Measurements from ENCODE around the gene FOXRED1. TPM values are rescaled to one million over a fixed set of nuclear protein-coding genes. Genes with fewer than 3 reads are reported as not detected.

The FOXRED1 gene
- total and polyA plus RNA-seq, 2 of the 13 experiments (the other 11 are each of a cell fraction or from before 2014, with no cell fraction given) = 29.6 to 42.9 TPM

DNA sequence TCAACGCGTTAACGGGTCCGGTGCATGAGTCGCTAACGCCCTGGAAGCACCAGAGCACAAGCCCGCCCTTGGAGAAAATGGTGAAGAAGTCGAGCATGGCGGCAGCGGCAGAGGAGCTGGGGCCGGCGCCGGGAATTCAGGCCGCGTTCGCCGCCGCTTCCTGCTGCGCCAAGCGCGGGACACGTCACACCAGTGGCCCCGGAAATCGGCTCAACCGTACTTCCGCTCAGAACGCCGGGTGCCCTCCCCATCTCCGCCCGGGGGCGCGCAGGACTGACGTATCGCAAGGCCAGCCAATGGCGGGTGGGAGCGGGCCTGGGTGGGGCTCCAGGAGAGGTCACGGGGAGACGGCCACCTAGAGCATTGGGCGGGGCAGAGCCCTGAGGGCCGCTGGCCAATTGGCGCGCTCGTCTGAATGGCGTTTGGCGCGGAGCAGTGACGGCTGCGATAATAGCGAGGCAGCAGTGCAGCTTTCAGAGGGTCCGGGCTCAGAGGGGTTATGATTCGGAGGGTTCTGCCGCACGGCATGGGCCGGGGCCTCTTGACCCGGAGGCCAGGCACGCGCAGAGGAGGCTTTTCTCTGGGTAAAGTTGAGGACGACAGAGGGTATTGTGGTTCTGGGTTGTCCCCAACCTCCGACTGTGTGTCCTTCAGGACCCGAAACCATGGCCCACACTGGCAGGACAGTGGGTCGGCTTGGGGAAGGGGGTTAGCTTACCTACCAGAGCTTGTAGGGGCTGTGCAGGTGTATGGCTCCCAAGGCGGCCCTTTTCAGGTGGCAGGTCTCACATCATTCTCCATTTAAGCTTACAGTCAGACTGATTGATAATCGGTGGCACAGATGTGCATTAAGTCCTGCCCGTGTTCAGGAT, at the start of gene FOXRED1, which contains the start of gene SRPRA (continued):
- TF ChIP-seq GRHL1 (CRISPR knock-in tag; conservative IDR thresholded peaks at IDR 0.05) (no peak), NONO (IDR thresholded peaks at IDR 0.05) (no peak), NONO (CRISPR knock-in tag; conservative IDR thresholded peaks at IDR 0.05) (peak; percentile 84), ZNF615 (CRISPR knock-in tag; IDR thresholded peaks at IDR 0.05; ENCODE audit: borderline replicate concordance) (no peak), HMG20B (CRISPR knock-in tag; conservative IDR thresholded peaks at IDR 0.05) (no peak; the same call in 1 of the 2 replicates), ZKSCAN5 (CRISPR knock-in tag; IDR thresholded peaks at IDR 0.05) (no peak), ZNF556 (CRISPR knock-in tag; IDR thresholded peaks at IDR 0.05; ENCODE audit: borderline replicate concordance) (peak; percentile 95), ZNF616 (CRISPR knock-in tag; IDR thresholded peaks at IDR 0.05; ENCODE audit: low read depth) (0 out of 2 replicates have a peak, but pooled peaks have one; percentile 32), ZNF724P (CRISPR knock-in tag; IDR thresholded peaks at IDR 0.05; ENCODE audit: borderline replicate concordance) (no peak), NFE2 (CRISPR knock-in tag; IDR thresholded peaks at IDR 0.05) (no peak), PAWR (CRISPR knock-in tag; IDR thresholded peaks at IDR 0.05; ENCODE audit: borderline replicate concordance) (peak; percentile 89; the same call in 1 of the 2 replicates), NFYB (CRISPR knock-in tag; IDR thresholded peaks at IDR 0.05) (peak; percentile 98), POLR2G (IDR thresholded peaks at IDR 0.05; ENCODE audit: low read depth, low read length) (peak; percentile 89), ZNF678 (CRISPR knock-in tag; IDR thresholded peaks at IDR 0.05) (0 out of 2 replicates have a peak, but pooled peaks have one; percentile 73), FOXO4 (CRISPR knock-in tag; conservative IDR thresholded peaks at IDR 0.05) (no peak), STAT5B (CRISPR knock-in tag; IDR thresholded peaks at IDR 0.05) (no peak), SRF (IDR thresholded peaks at IDR 0.05; ENCODE audit: low read depth, low read length) (peak; percentile 35; the same call in 1 of the 2 replicates), RBFOX2 (IDR thresholded peaks at IDR 0.05; ENCODE audit: low read depth, low read length) (peak; percentile 93), ZNF253 (CRISPR knock-in tag; IDR thresholded peaks at IDR 0.05; ENCODE audit: borderline replicate concordance) (no peak; the same call in 1 of the 2 replicates), CHD4 (IDR thresholded peaks at IDR 0.05; ENCODE audit: borderline replicate concordance, low read length) (no peak), FOXM1 (CRISPR knock-in tag; IDR thresholded peaks at IDR 0.05) (no peak), ZNF530 (CRISPR knock-in tag; IDR thresholded peaks at IDR 0.05; ENCODE audit: low read depth) (no peak), ZNF230 (CRISPR knock-in tag; IDR thresholded peaks at IDR 0.05) (peak; percentile 96), ZZZ3 (CRISPR knock-in tag; IDR thresholded peaks at IDR 0.05; ENCODE audit: borderline replicate concordance) (peak; percentile 93; the same call in 1 of the 2 replicates), TARDBP (CRISPR knock-in tag; IDR thresholded peaks at IDR 0.05) (peak; percentile 42; the same call in 1 of the 2 replicates), ZBTB14 (CRISPR knock-in tag; IDR thresholded peaks at IDR 0.05) (no peak), ZNF589 (CRISPR knock-in tag; conservative IDR thresholded peaks at IDR 0.05) (no peak)

All from HepG2 (cell line).